Measurements from ENCODE around the gene GPR4. TPM values are rescaled to one million over a fixed set of nuclear protein-coding genes. Genes with fewer than 3 reads are reported as not detected.

Gene GPR4
- total and polyA plus RNA-seq, 10 donors: 0.33 to 5.6 (median 3.7) TPM

GRCh38 chr19:45636275-45636674 lies 34.3 kb upstream of the GPR4 start:
- Histone ChIP-seq H3K9me3 (no peaks in the 10 kb centered on the region), H3K36me3 (peaks cover 0 to 36% (median 2%) of the 10 kb centered on the region in 6 donors), H3K4me3 (no peak overlapping the region), H3K4me1 (peaks cover 12 to 46% (median 32%) of the 10 kb centered on the region in 6 donors), H3K27ac (no peak overlapping the region), H3K27me3 (replicated peaks in 1 of 7) (no peaks in the 10 kb centered on the region)
- TF ChIP-seq POLR2A (IDR thresholded peaks at IDR 0.05) (no peak), POLR2AphosphoS5 (IDR thresholded peaks at IDR 0.05) (no peak), CTCF (IDR thresholded peaks at IDR 0.05 in 8 of 11, conservative IDR thresholded peaks at IDR 0.05 in 3 of 11) (no peak)
- 96 to 100% (median 100%) methylated on average over 1 of the region's 1 CpG for WGBS, 5 donors
- no peak for DNase-seq
- intact Hi-C loops (cut with DNase I; ENCODE audit: low total_unique reads): no loop called here

- WGBS, 5 donors: 65 to 80% (median 69%) methylated on average over 26 to 27 of the region's 27 CpGs
- Histone ChIP-seq H3K4me3 (no peak overlapping the region), H3K9me3 (no peaks in the 10 kb centered on the region), H3K36me3 (peaks cover 0 to 73% (median 24%) of the 10 kb centered on the region in 6 donors), H3K27me3 (replicated peaks in 1 of 7) (no peaks in the 10 kb centered on the region), H3K4me1 (peaks cover 0 to 9% (median 3%) of the 10 kb centered on the region in 6 donors), H3K27ac (no peak overlapping the region)
- DNase-seq: no peak
- TF ChIP-seq POLR2AphosphoS5 (IDR thresholded peaks at IDR 0.05) (no peak), POLR2A (IDR thresholded peaks at IDR 0.05) (no peak), CTCF (IDR thresholded peaks at IDR 0.05 in 8 of 11, conservative IDR thresholded peaks at IDR 0.05 in 3 of 11) (no peak)
- intact Hi-C loops (cut with DNase I; ENCODE audit: low total_unique reads): no loop called here
Measured at GRCh38 chr19:45632468-45633196, 30.6 kb upstream of the GPR4 start.

- no peaks in the 10 kb centered on the region for H3K9me3 ChIP-seq
Measured at GRCh38 chr19:45630463-45630862, 28.5 kb upstream of the GPR4 start.

More at GRCh38 chr19:45630463-45630862, 28.5 kb upstream of the GPR4 start:
- Histone ChIP-seq H3K27me3 (replicated peaks in 1 of 7) (no peaks in the 10 kb centered on the region), H3K4me3 (no peak overlapping the region), H3K4me1 (peaks cover 0 to 9% (median 3%) of the 10 kb centered on the region in 6 donors), H3K36me3 (peaks cover 0 to 80% (median 38%) of the 10 kb centered on the region in 6 donors), H3K27ac (no peak overlapping the region)
- WGBS, 5 donors: 64 to 93% (median 88%) methylated on average over 2 of the region's 2 CpGs
- no peak for TF ChIP-seq CTCF (IDR thresholded peaks at IDR 0.05 in 8 of 11, conservative IDR thresholded peaks at IDR 0.05 in 3 of 11)
- TF ChIP-seq POLR2AphosphoS5 (IDR thresholded peaks at IDR 0.05): no peak
- TF ChIP-seq POLR2A (IDR thresholded peaks at IDR 0.05): no peak
- no peak for DNase-seq
- intact Hi-C loops (cut with DNase I; ENCODE audit: low total_unique reads): no loop called here
